M059J (cell line): ENCODE results near the gene FREY1. TPM values are rescaled to one million over a fixed set of nuclear protein-coding genes. Genes with fewer than 3 reads are reported as not detected.

Source experiments
- DNase-seq: peaks from one replicate; pipeline ENCODE4 v3.0.0-alpha.2; 2012; ENCODE audit warnings: low read depth
- total RNA-seq: library from RNA; depleted of rRNA; stranded (reverse); fragments of >200 nt; shearing (Covaris generic); gene quantifications from 2 replicates; pipeline ENCODE4 v1.2.3, GENCODE V29; 2014; rRNA removed

FREY1 gene
- total RNA-seq, result 0.96 TPM in 1 of 2 replicates, not detected in the other

GRCh38 chr11:45906965-45907611, at the start of gene FREY1:
Gene FREY1 (minus strand): TSS chr11:45907271. CDS start chr11:45907245, 26 bp downstream.
- DNase-seq, result no peak

GRCh38 chr11:45949992-45950407, 42.9 kb upstream of the FREY1 start:
- no peak for DNase-seq

GRCh38 chr11:45948356-45948755, 41.3 kb upstream of the FREY1 start:
- no peak for DNase-seq

- DNase-seq, result no peak
Observed at GRCh38 chr11:45947885-45948284, 40.8 kb upstream of the FREY1 start.

GRCh38 chr11:45945397-45945999, 38.4 kb upstream of the FREY1 start:
- DNase-seq, result no peak

GRCh38 chr11:45942381-45942780, 35.3 kb upstream of the FREY1 start:
- DNase-seq, result no peak

GRCh38 chr11:45941285-45941684, 34.2 kb upstream of the FREY1 start:
- no peak for DNase-seq

- no peak for DNase-seq
Observed at GRCh38 chr11:45939836-45940235, 32.8 kb upstream of the FREY1 start.

- DNase-seq, result no peak
Observed at GRCh38 chr11:45937916-45938315, 30.8 kb upstream of the FREY1 start.

- DNase-seq, result no peak
Observed at GRCh38 chr11:45936511-45937054, 29.5 kb upstream of the FREY1 start.

- no peak for DNase-seq
Observed at GRCh38 chr11:45935349-45936064, 28.4 kb upstream of the FREY1 start.

- DNase-seq, result no peak
Observed at GRCh38 chr11:45934580-45935318, 27.7 kb upstream of the FREY1 start.

- DNase-seq, result no peak
Observed at GRCh38 chr11:45933846-45934579, 26.9 kb upstream of the FREY1 start.

- peak; percentile 66 for DNase-seq
Observed at GRCh38 chr11:45933131-45933831, 26.2 kb upstream of the FREY1 start.

GRCh38 chr11:45932217-45932616, 25.1 kb upstream of the FREY1 start:
- DNase-seq, result no peak

GRCh38 chr11:45931739-45932138, 24.7 kb upstream of the FREY1 start:
- DNase-seq, result no peak

- no peak for DNase-seq
Observed at GRCh38 chr11:45930951-45931570, 24.0 kb upstream of the FREY1 start.

- DNase-seq, result no peak
Observed at GRCh38 chr11:45930031-45930794, 23.1 kb upstream of the FREY1 start.

- DNase-seq, result no peak
Observed at GRCh38 chr11:45929486-45930030, 22.5 kb upstream of the FREY1 start.
